ENCODE results near the gene TRPM3.

Gene TRPM3

GRCh38 chr9:70802206-70802605 lies 319.2 kb downstream of the TRPM3 start:
- Histone ChIP-seq H3K27ac (replicated peaks) (no peak overlapping the region), H3K4me3 (replicated peaks; ENCODE audit: insufficient read depth, low read length) (no peak overlapping the region), H3K27me3 (ENCODE audit: insufficient read depth, poor library complexity, severe bottlenecking) (no peaks in the 10 kb centered on the region)
- TF ChIP-seq CTCF (IDR thresholded peaks at IDR 0.05; ENCODE audit: insufficient read depth, low read length): no peak
- TF ChIP-seq SPI1 (IDR thresholded peaks at IDR 0.05; ENCODE audit: borderline replicate concordance, low read depth): no peak
- no peak for TF ChIP-seq GABPA (IDR thresholded peaks at IDR 0.05; ENCODE audit: low read depth)
- TF ChIP-seq REST (IDR thresholded peaks at IDR 0.05; ENCODE audit: insufficient replicate concordance, low read depth): no peak
- no peak for TF ChIP-seq POLR2AphosphoS5 (IDR thresholded peaks at IDR 0.05; ENCODE audit: low read depth)
- DNase-seq (ENCODE audit: low read depth in 1 of 2, low spot score in 1 of 2): no peak

- no peak for DNase-seq (ENCODE audit: low read depth in 1 of 2, low spot score in 1 of 2)
- no peak overlapping the region for H3K27ac ChIP-seq (replicated peaks)
- no peak overlapping the region for H3K4me3 ChIP-seq (replicated peaks; ENCODE audit: insufficient read depth, low read length)
- TF ChIP-seq CTCF (IDR thresholded peaks at IDR 0.05; ENCODE audit: insufficient read depth, low read length) (no peak), REST (IDR thresholded peaks at IDR 0.05; ENCODE audit: insufficient replicate concordance, low read depth) (no peak), GABPA (IDR thresholded peaks at IDR 0.05; ENCODE audit: low read depth) (no peak), SPI1 (IDR thresholded peaks at IDR 0.05; ENCODE audit: borderline replicate concordance, low read depth) (no peak), POLR2AphosphoS5 (IDR thresholded peaks at IDR 0.05; ENCODE audit: low read depth) (no peak)
- no peaks in the 10 kb centered on the region for H3K27me3 ChIP-seq (ENCODE audit: insufficient read depth, poor library complexity, severe bottlenecking)
Measured at GRCh38 chr9:70801181-70801829, 320.1 kb downstream of the TRPM3 start.

- Histone ChIP-seq H3K4me3 (replicated peaks; ENCODE audit: insufficient read depth, low read length) (no peak overlapping the region), H3K27ac (replicated peaks) (no peak overlapping the region), H3K27me3 (ENCODE audit: insufficient read depth, poor library complexity, severe bottlenecking) (no peaks in the 10 kb centered on the region)
- TF ChIP-seq REST (IDR thresholded peaks at IDR 0.05; ENCODE audit: insufficient replicate concordance, low read depth) (no peak), GABPA (IDR thresholded peaks at IDR 0.05; ENCODE audit: low read depth) (no peak), POLR2AphosphoS5 (IDR thresholded peaks at IDR 0.05; ENCODE audit: low read depth) (no peak)
- DNase-seq (ENCODE audit: low read depth in 1 of 2, low spot score in 1 of 2): no peak
Measured at GRCh38 chr9:70798018-70798417, 323.4 kb downstream of the TRPM3 start.
